Mononuclear cell (primary cell): ENCODE results near the gene TRAFD1. TPM values are rescaled to one million over a fixed set of nuclear protein-coding genes. Genes with fewer than 3 reads are reported as not detected.

Experiments
- H3K27me3 ChIP-seq: 2 replicates; pipeline ENCODE4 v1.6.0; 2011; ENCODE audit warnings: low read length, control low read depth; ENCODE audit not compliant: insufficient read depth
- H3K4me1 ChIP-seq: 2 replicates; pipeline ENCODE4 v1.5.1; 2011; ENCODE audit warnings: mild to moderate bottlenecking, low read length, control low read depth; ENCODE audit not compliant: insufficient read depth
- H3K4me3 ChIP-seq: 2 replicates; pipeline ENCODE4 v1.5.1; 2011; ENCODE audit warnings: mild to moderate bottlenecking, low read length, moderate library complexity
- H3K9me3 ChIP-seq: 2 replicates; pipeline ENCODE4 v1.5.1; 2011; ENCODE audit warnings: low read depth, mild to moderate bottlenecking, control low read depth, low read length
- total RNA-seq: library from RNA; depleted of rRNA; stranded (reverse); fragments of >200 nt; gene quantifications from one replicate; pipeline ENCODE4 v1.2.3, GENCODE V29; 2012

TRAFD1 gene
- total RNA-seq, 1 donor = 44.5 TPM

GRCh38 chr12:112190231-112191025 is 65.1 kb downstream of the TRAFD1 start:
- Histone ChIP-seq H3K9me3 (no peaks in the 10 kb centered on the region), H3K4me3 (no peak overlapping the region), H3K27me3 (no peaks in the 10 kb centered on the region), H3K4me1 (peaks cover 5% of the 10 kb centered on the region)

- Histone ChIP-seq H3K4me3 (no peak overlapping the region), H3K9me3 (no peaks in the 10 kb centered on the region), H3K27me3 (no peaks in the 10 kb centered on the region), H3K4me1 (peaks cover 5% of the 10 kb centered on the region)
These were observed 65.8 kb downstream of the TRAFD1 start for GRCh38 chr12:112191201-112191600.

DNA sequence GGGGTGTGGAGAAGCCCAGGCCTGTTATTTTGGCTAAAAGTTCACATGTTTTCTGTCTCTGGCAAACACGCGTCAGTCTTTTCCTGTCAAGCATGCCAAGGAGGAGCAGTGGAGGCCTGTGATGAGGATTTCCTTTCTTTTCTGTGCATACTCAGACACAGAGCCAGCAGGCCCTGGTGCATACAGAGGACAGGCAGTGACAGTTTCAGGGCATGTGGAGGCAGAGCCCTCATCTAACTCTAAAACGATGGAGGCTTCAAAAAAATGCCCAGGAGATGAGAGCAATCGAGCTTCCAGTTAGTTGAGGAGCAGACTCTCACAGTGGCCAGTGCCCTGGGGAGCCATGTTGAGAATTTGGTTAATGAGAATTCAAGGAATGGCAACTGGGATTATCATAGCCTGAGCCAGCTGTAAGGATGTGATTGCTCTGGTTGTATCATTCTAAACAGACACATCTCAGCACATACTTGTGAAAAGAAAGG is 66.5 kb downstream of the TRAFD1 start:
- H3K9me3 ChIP-seq = no peaks in the 10 kb centered on the region
- no peaks in the 10 kb centered on the region for H3K27me3 ChIP-seq
- no peak overlapping the region for H3K4me3 ChIP-seq
- peaks cover 5% of the 10 kb centered on the region for H3K4me1 ChIP-seq

DNA sequence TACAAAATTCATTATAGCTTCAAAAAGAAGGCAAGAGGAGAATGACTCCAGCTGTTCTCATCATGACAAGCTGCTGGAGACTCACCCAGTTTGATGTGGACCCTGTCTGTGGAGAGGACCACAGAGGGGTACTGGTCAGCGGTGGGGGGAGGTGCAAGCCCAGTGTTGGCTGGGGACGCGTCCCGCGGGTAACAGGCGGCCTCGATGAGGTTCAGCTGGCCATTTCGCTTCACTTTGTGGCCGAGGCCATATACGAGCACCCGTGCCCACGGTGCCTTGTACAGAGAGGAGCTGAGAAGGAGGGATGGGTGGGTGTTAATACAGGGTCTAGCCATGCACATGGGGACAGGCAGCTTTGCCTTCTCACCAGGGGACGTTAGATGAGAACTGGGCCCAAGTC is 67.1 kb downstream of the TRAFD1 start:
- Histone ChIP-seq H3K9me3 (no peaks in the 10 kb centered on the region), H3K27me3 (no peaks in the 10 kb centered on the region), H3K4me3 (no peak overlapping the region), H3K4me1 (peaks cover 5% of the 10 kb centered on the region)

GRCh38 chr12:112194601-112195247 is 69.4 kb downstream of the TRAFD1 start:
- Histone ChIP-seq H3K4me1 (peaks cover 5% of the 10 kb centered on the region), H3K4me3 (no peak overlapping the region), H3K27me3 (no peaks in the 10 kb centered on the region), H3K9me3 (no peaks in the 10 kb centered on the region)

DNA sequence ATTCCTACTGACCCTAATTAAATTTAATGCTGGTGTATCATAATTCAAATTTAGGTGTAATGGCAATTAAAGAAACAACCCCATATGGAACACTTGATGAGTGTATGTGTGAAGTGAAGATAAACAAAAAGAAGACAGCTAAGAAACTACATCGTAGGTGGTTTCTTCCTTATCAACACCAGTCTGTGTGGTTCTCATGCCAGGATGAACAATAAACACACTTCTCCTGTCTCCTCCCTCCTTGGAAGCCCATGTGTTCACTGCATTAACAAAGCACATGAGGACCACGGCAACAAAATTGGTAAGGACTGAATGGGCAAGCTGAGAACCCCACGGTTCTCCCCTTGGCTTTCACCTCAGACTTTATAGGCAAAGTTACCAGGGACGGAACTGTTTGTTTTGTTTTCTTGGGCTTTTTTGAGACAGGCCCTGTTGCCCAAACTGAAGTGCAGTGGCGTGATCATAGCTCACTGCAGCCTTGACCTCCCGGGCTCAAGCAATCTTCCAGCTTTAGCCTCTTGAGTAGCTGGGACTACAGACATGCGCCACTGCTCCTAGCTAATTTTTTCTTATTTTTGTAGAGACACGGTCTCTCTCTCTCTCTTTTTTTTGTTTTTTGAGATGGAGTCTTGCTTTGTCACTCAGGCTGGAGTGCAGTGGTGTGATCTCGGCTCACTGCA is 71.0 kb downstream of the TRAFD1 start:
- Histone ChIP-seq H3K4me1 (no peaks in the 10 kb centered on the region), H3K27me3 (no peaks in the 10 kb centered on the region), H3K4me3 (no peak overlapping the region), H3K9me3 (no peaks in the 10 kb centered on the region)

- H3K4me1 ChIP-seq = no peaks in the 10 kb centered on the region
- H3K4me3 ChIP-seq = no peak overlapping the region
These were observed 72.9 kb downstream of the TRAFD1 start for GRCh38 chr12:112198120-112198733.

GRCh38 chr12:112199136-112199535 is 73.8 kb downstream of the TRAFD1 start:
- H3K27me3 ChIP-seq = no peaks in the 10 kb centered on the region
- no peak overlapping the region for H3K4me3 ChIP-seq
- no peaks in the 10 kb centered on the region for H3K9me3 ChIP-seq
- no peaks in the 10 kb centered on the region for H3K4me1 ChIP-seq

More at GRCh38 chr12:112198120-112198733, 72.9 kb downstream of the TRAFD1 start:
- no peaks in the 10 kb centered on the region for H3K9me3 ChIP-seq
- no peaks in the 10 kb centered on the region for H3K27me3 ChIP-seq

Other genes with a start within 250 kb of the TRAFD1 start
- gene TMEM116, start 112.4 kb upstream of the TRAFD1 start, total RNA-seq = 9.4 TPM
- 115 TPM for gene ERP29, start 112.1 kb upstream of the TRAFD1 start, total RNA-seq
- 33.8 TPM for gene NAA25, start 16.8 kb upstream of the TRAFD1 start, total RNA-seq